Karpas-422 (cell line): ENCODE measurements around the gene TMEM44. TPM values are rescaled to one million over a fixed set of nuclear protein-coding genes. Genes with fewer than 3 reads are reported as not detected.

Experiments
- DNase-seq: peaks from one replicate; pipeline ENCODE4 v3.0.0-alpha.2; 2015
- H2AFZ ChIP-seq: fragments of 200-600 bp; sonication (generic); 2 replicates; pipeline ENCODE4 v1.6.1; 2014; ENCODE audit warnings: antibody characterized with exemption, low read length, mixed read lengths
- H3K27ac ChIP-seq: fragments of 200-600 bp; sonication (generic); 2 replicates; pipeline ENCODE4 v1.5.1; 2014; ENCODE audit warnings: mild to moderate bottlenecking, low read length, moderate library complexity
- H3K27me3 ChIP-seq: fragments of 200-600 bp; sonication (generic); 2 replicates; pipeline ENCODE4 v1.6.1; 2014; ENCODE audit warnings: low read length, mixed read lengths
- H3K36me3 ChIP-seq: fragments of 200-600 bp; sonication (generic); 2 replicates; pipeline ENCODE4 v1.6.1; 2014; ENCODE audit warnings: low read length, mixed read lengths; ENCODE audit not compliant: insufficient read depth
- H3K4me1 ChIP-seq: fragments of 200-600 bp; sonication (generic); 2 replicates; pipeline ENCODE4 v1.6.1; 2014; ENCODE audit warnings: mild to moderate bottlenecking, low read length, mixed read lengths
- H3K4me2 ChIP-seq: fragments of 200-600 bp; sonication (generic); 2 replicates; pipeline ENCODE4 v1.6.1; 2014; ENCODE audit warnings: low read length, low read depth, mild to moderate bottlenecking; ENCODE audit not compliant: poor library complexity, severe bottlenecking
- H3K4me3 ChIP-seq: fragments of 200-600 bp; sonication (generic); 2 replicates; pipeline ENCODE4 v1.5.1; 2014; ENCODE audit warnings: mild to moderate bottlenecking, antibody characterized with exemption, low read length, mixed read lengths
- H3K79me2 ChIP-seq: fragments of 200-600 bp; sonication (generic); 2 replicates; pipeline ENCODE4 v1.6.1; 2014; ENCODE audit warnings: mild to moderate bottlenecking, low read length, mixed read lengths
- H3K9ac ChIP-seq: fragments of 200-600 bp; sonication (generic); 2 replicates; pipeline ENCODE4 v1.6.0; 2014; ENCODE audit warnings: low read length
- H3K9me2 ChIP-seq: fragments of 200-600 bp; sonication (generic), shearing (Covaris generic); replicated peaks from 2 replicates; pipeline ENCODE4 v1.6.0; 2014; ENCODE audit warnings: mild to moderate bottlenecking, low read length, moderate library complexity; ENCODE audit not compliant: insufficient read depth
- H3K9me3 ChIP-seq: fragments of 300-700, 200-600 bp; sonication (generic); 2 replicates; pipeline ENCODE4 v1.6.1; 2014; ENCODE audit warnings: low read length, mixed read lengths
- H4K20me1 ChIP-seq: fragments of 200-600 bp; sonication (generic); 2 replicates; pipeline ENCODE4 v1.6.1; 2014; ENCODE audit warnings: mild to moderate bottlenecking, antibody characterized with exemption, low read length, low read depth; ENCODE audit not compliant: insufficient read depth
- total RNA-seq: library from RNA; depleted of rRNA; stranded (reverse); fragments of >200 nt; shearing (Covaris generic); gene quantifications from 2 replicates; pipeline ENCODE4 v1.2.3, GENCODE V29; 2014; ENCODE audit warnings: low replicate concordance

The TMEM44 gene
- total RNA-seq, 1 experiment from 2014 or later = 10.9 TPM

GRCh38 chr3:194592798-194593752, 40.1 kb downstream of the TMEM44 start:
- no peak for DNase-seq
- Histone ChIP-seq H4K20me1 (no peaks in the 10 kb centered on the region), H3K9ac (no peak overlapping the region), H3K27me3 (no peaks in the 10 kb centered on the region), H3K9me3 (no peaks in the 10 kb centered on the region), H3K79me2 (no peaks in the 10 kb centered on the region), H3K27ac (no peak overlapping the region), H3K4me1 (peaks cover 7% of the 10 kb centered on the region), H3K4me3 (no peak overlapping the region), H3K4me2 (no peak overlapping the region), H3K9me2 (no peaks in the 10 kb centered on the region), H3K36me3 (peaks cover 5% of the 10 kb centered on the region; the same call in 1 of the 2 replicates), H2AFZ (no peak overlapping the region)

GRCh38 chr3:194588741-194589140, 44.5 kb downstream of the TMEM44 start:
- H3K4me1 ChIP-seq = peaks cover 19% of the 10 kb centered on the region

GRCh38 chr3:194588236-194588635, 45.0 kb downstream of the TMEM44 start:
- Histone ChIP-seq H3K27me3 (no peaks in the 10 kb centered on the region), H3K4me2 (no peak overlapping the region), H3K9ac (no peak overlapping the region), H3K4me1 (peaks cover 22% of the 10 kb centered on the region), H3K9me3 (no peaks in the 10 kb centered on the region), H3K27ac (no peak overlapping the region), H3K79me2 (peaks cover 24% of the 10 kb centered on the region), H3K36me3 (peaks cover 7% of the 10 kb centered on the region; the same call in 1 of the 2 replicates), H3K4me3 (no peak overlapping the region), H2AFZ (no peak overlapping the region), H4K20me1 (no peaks in the 10 kb centered on the region), H3K9me2 (no peaks in the 10 kb centered on the region)
- DNase-seq = no peak

More at GRCh38 chr3:194588741-194589140, 44.5 kb downstream of the TMEM44 start:
- H3K4me3 ChIP-seq = no peak overlapping the region
- H3K27me3 ChIP-seq = no peaks in the 10 kb centered on the region
- no peaks in the 10 kb centered on the region for H3K9me2 ChIP-seq
- DNase-seq = no peak
- peaks cover 24% of the 10 kb centered on the region for H3K79me2 ChIP-seq
- H2AFZ ChIP-seq = no peak overlapping the region
- peaks cover 7% of the 10 kb centered on the region; the same call in 1 of the 2 replicates for H3K36me3 ChIP-seq
- no peaks in the 10 kb centered on the region for H3K9me3 ChIP-seq
- no peak overlapping the region for H3K4me2 ChIP-seq
- no peak overlapping the region for H3K9ac ChIP-seq
- no peaks in the 10 kb centered on the region for H4K20me1 ChIP-seq
- no peak overlapping the region for H3K27ac ChIP-seq

GRCh38 chr3:194587438-194587931, 45.7 kb downstream of the TMEM44 start:
- H3K27ac ChIP-seq = no peak overlapping the region
- H4K20me1 ChIP-seq = no peaks in the 10 kb centered on the region
- H3K36me3 ChIP-seq = peaks cover 7% of the 10 kb centered on the region; the same call in 1 of the 2 replicates
- no peaks in the 10 kb centered on the region for H3K27me3 ChIP-seq
- no peak overlapping the region for H3K9ac ChIP-seq
- no peak for DNase-seq
- H3K4me1 ChIP-seq = peaks cover 21% of the 10 kb centered on the region
- no peaks in the 10 kb centered on the region for H3K9me3 ChIP-seq
- peaks cover 24% of the 10 kb centered on the region for H3K79me2 ChIP-seq
- H3K9me2 ChIP-seq = no peaks in the 10 kb centered on the region
- no peak overlapping the region for H3K4me2 ChIP-seq
- H3K4me3 ChIP-seq = no peak overlapping the region
- H2AFZ ChIP-seq = no peak overlapping the region

- Histone ChIP-seq H4K20me1 (no peaks in the 10 kb centered on the region), H3K9me3 (no peaks in the 10 kb centered on the region), H3K36me3 (peaks cover 7% of the 10 kb centered on the region; the same call in 1 of the 2 replicates), H3K79me2 (peaks cover 24% of the 10 kb centered on the region), H3K4me3 (no peak overlapping the region), H3K27ac (no peak overlapping the region), H3K27me3 (no peaks in the 10 kb centered on the region), H3K4me2 (no peak overlapping the region), H3K9me2 (no peaks in the 10 kb centered on the region), H2AFZ (no peak overlapping the region), H3K4me1 (peaks cover 21% of the 10 kb centered on the region), H3K9ac (no peak overlapping the region)
- no peak for DNase-seq
Observed at GRCh38 chr3:194586836-194587235, 46.4 kb downstream of the TMEM44 start.

- DNase-seq = peak; percentile 54
- Histone ChIP-seq H3K27ac (no peak overlapping the region), H3K9ac (no peak overlapping the region), H2AFZ (no peak overlapping the region), H3K4me1 (peaks cover 21% of the 10 kb centered on the region), H3K27me3 (no peaks in the 10 kb centered on the region), H3K4me3 (no peak overlapping the region), H3K36me3 (peaks cover 7% of the 10 kb centered on the region; the same call in 1 of the 2 replicates), H3K79me2 (peaks cover 24% of the 10 kb centered on the region), H4K20me1 (no peaks in the 10 kb centered on the region), H3K9me2 (no peaks in the 10 kb centered on the region), H3K9me3 (no peaks in the 10 kb centered on the region), H3K4me2 (peak overlapping the region; percentile 85)
Observed at GRCh38 chr3:194585880-194586281, 47.3 kb downstream of the TMEM44 start.

- peak overlapping the region; percentile 54 for H3K27ac ChIP-seq
- peak overlapping the region; percentile 82 for H3K4me3 ChIP-seq
- no peaks in the 10 kb centered on the region for H3K9me3 ChIP-seq
- H4K20me1 ChIP-seq = no peaks in the 10 kb centered on the region
- no peaks in the 10 kb centered on the region for H3K27me3 ChIP-seq
- H3K9ac ChIP-seq = peak overlapping the region; percentile 93
- peak overlapping the region; percentile 85 for H3K4me2 ChIP-seq
- H3K9me2 ChIP-seq = no peaks in the 10 kb centered on the region
- peaks cover 21% of the 10 kb centered on the region for H3K4me1 ChIP-seq
- H2AFZ ChIP-seq = no peak overlapping the region
- H3K36me3 ChIP-seq = peaks cover 6% of the 10 kb centered on the region; the same call in 1 of the 2 replicates
- peak; percentile 57 for DNase-seq
- peaks cover 24% of the 10 kb centered on the region for H3K79me2 ChIP-seq
Observed at GRCh38 chr3:194584866-194585265, 48.4 kb downstream of the TMEM44 start.

- no peaks in the 10 kb centered on the region for H3K9me2 ChIP-seq
- H4K20me1 ChIP-seq = no peaks in the 10 kb centered on the region
- H2AFZ ChIP-seq = no peak overlapping the region
- H3K9ac ChIP-seq = peak overlapping the region; percentile 93
- H3K4me1 ChIP-seq = peaks cover 21% of the 10 kb centered on the region
- H3K4me2 ChIP-seq = peak overlapping the region; percentile 85
- DNase-seq = no peak
- H3K79me2 ChIP-seq = peaks cover 24% of the 10 kb centered on the region
- H3K27ac ChIP-seq = peak overlapping the region; percentile 54
- 0 out of 2 replicates have a peak, but pooled peaks cover 2% of the 10 kb centered on the region for H3K36me3 ChIP-seq
- peak overlapping the region; percentile 82 for H3K4me3 ChIP-seq
- no peaks in the 10 kb centered on the region for H3K9me3 ChIP-seq
- no peaks in the 10 kb centered on the region for H3K27me3 ChIP-seq
Observed at GRCh38 chr3:194584320-194584776, 48.9 kb downstream of the TMEM44 start.
